ENCODE data around the gene LRRC27.
"Not testable (repeated sequence)": the region's sequence is repeated elsewhere in the genome, so short reads cannot be mapped to it uniquely, and the experiment has no call there.

LRRC27 gene

GRCh38 chr10:132337854-132338253 lies 5.9 kb downstream of the LRRC27 start:
- not testable (repeated sequence) for DNase-seq

- DNase-seq: no peak
Observed at GRCh38 chr10:132338876-132339275, 6.9 kb downstream of the LRRC27 start.

- no peak for DNase-seq
Observed at GRCh38 chr10:132339276-132339675, 7.3 kb downstream of the LRRC27 start.

GRCh38 chr10:132341017-132341416 lies 9.0 kb downstream of the LRRC27 start:
- DNase-seq: no peak

GRCh38 chr10:132341781-132342180 lies 9.8 kb downstream of the LRRC27 start:
- no peak for DNase-seq

GRCh38 chr10:132342553-132342952 lies 10.6 kb downstream of the LRRC27 start:
- DNase-seq: no peak

GRCh38 chr10:132344386-132344785 lies 12.4 kb downstream of the LRRC27 start:
- DNase-seq: no peak

- no peak for DNase-seq
Observed at GRCh38 chr10:132345345-132345744, 13.4 kb downstream of the LRRC27 start.

- DNase-seq: no peak
Observed at GRCh38 chr10:132346806-132347205, 14.8 kb downstream of the LRRC27 start.

- no peak for DNase-seq
Observed at GRCh38 chr10:132347211-132347930, 15.4 kb downstream of the LRRC27 start.

- no peak for DNase-seq
Observed at GRCh38 chr10:132347931-132348267, 15.9 kb downstream of the LRRC27 start.

- DNase-seq: no peak
Observed at GRCh38 chr10:132349766-132350165, 17.8 kb downstream of the LRRC27 start.

GRCh38 chr10:132350391-132350790 lies 18.4 kb downstream of the LRRC27 start:
- no peak for DNase-seq

- no peak for DNase-seq
Observed at GRCh38 chr10:132350946-132351345, 19.0 kb downstream of the LRRC27 start.

- DNase-seq: no peak
Observed at GRCh38 chr10:132351611-132352010, 19.6 kb downstream of the LRRC27 start.

GRCh38 chr10:132352462-132353308 lies 20.7 kb downstream of the LRRC27 start:
- peak; percentile 48 to 57 for DNase-seq

GRCh38 chr10:132353456-132354355 lies 21.7 kb downstream of the LRRC27 start:
- DNase-seq: no peak

GRCh38 chr10:132354356-132355094 lies 22.5 kb downstream of the LRRC27 start:
- peak; percentile 44 for DNase-seq

GRCh38 chr10:132355297-132355696 lies 23.3 kb downstream of the LRRC27 start:
- DNase-seq: no peak

GRCh38 chr10:132355754-132356153 lies 23.8 kb downstream of the LRRC27 start:
- DNase-seq: peak; percentile 31 to 68

GRCh38 chr10:132356621-132357195 lies 24.7 kb downstream of the LRRC27 start:
- no peak for DNase-seq

Measured in inflammatory macrophage (primary cell).